Uterus (tissue), 4 donors: Measurements from ENCODE around the gene PITHD1. TPM values are rescaled to one million over a fixed set of nuclear protein-coding genes. Genes with fewer than 3 reads are reported as not detected.
A peak's percentile ranks its signal among the peaks of the same experiment; 100 is the strongest.
"Not testable (repeated sequence)": the region's sequence is repeated elsewhere in the genome, so short reads cannot be mapped to it uniquely, and the experiment has no call there.

ENCODE experiments used
- DNase-seq, 2 donors: peaks; one replicate each; pipeline ENCODE4 v3.0.0-alpha.2; 2019 to 2020
- H3K27ac ChIP-seq, 2 donors: fragments of 200-600 bp; sonication (generic); 1 replicate in 1 of 2; 2 replicates in 1 of 2; pipeline ENCODE4 v1.5.1; 2016 to 2018
- H3K27me3 ChIP-seq, 2 donors: fragments of 200-600 bp; sonication (generic); one replicate each; pipeline ENCODE4 v1.5.1; 2018 to 2019; ENCODE audit warnings: control low read depth in 1 of 2
- H3K36me3 ChIP-seq, 2 donors: fragments of 200-600 bp; sonication (generic); one replicate each; pipeline ENCODE4 v1.5.1; 2019; ENCODE audit warnings: control low read depth in 1 of 2
- H3K4me1 ChIP-seq, 2 donors: fragments of 200-600 bp; sonication (generic); one replicate each; pipeline ENCODE4 v1.5.1; 2018 to 2019; ENCODE audit warnings: control low read depth in 1 of 2
- H3K4me3 ChIP-seq, 2 donors: fragments of 200-600 bp; sonication (generic); 1 replicate in 1 of 2; 2 replicates in 1 of 2; pipeline ENCODE4 v1.5.1; 2018 to 2019; ENCODE audit warnings: mild to moderate bottlenecking in 1 of 2
- H3K9me3 ChIP-seq, 2 donors: fragments of 200-600 bp; sonication (generic); one replicate each; pipeline ENCODE4 v1.5.1; 2019; ENCODE audit warnings: control low read depth in 1 of 2
- POLR2A ChIP-seq, 2 donors: fragments of 450-650 bp; IDR thresholded peaks; one replicate each; pipeline ENCODE4 v1.6.1; 2016; ENCODE audit warnings: antibody characterized with exemption in 2 of 2, mild to moderate bottlenecking in 1 of 2, moderate library complexity in 1 of 2
- intact Hi-C: fragments of 100-400 bp; cut with DNase I; formaldehyde crosslinking; loops from one replicate; pipeline ENCODE4 v1.15.1; 2023; ENCODE audit warnings: low total_unique reads
- total RNA-seq, 4 donors: library from RNA; depleted of rRNA in 3 of 4; stranded (reverse); fragments of >200 nt in 3 of 4; gene quantifications; one replicate each; pipeline versions ENCODE4 v1.1.0 to v1.2.4, GENCODE V29; 2014 to 2023
- TF ChIP-seq, protein P1 (sequence below), 4 experiments: fragments of 200-600 bp in 2 of 4; fragments of 450-650 bp in 2 of 4; sonication (generic) in 2 of 4; IDR thresholded peaks; one replicate each; pipeline ENCODE4 v1.5.1; 2016 to 2019; ENCODE audit warnings: antibody characterized with exemption in 4 of 4, mild to moderate bottlenecking in 2 of 4, moderate library complexity in 1 of 4
- donor health status: DM: yes; HTN: yes; CAD: no.

Gene PITHD1
- total RNA-seq, 4 donors from 2014 or later, result 27.4 to 59.0 (median 49.9) TPM

- Histone ChIP-seq H3K4me3 (peak overlapping the region in 1 of 2 donors; percentile 76), H3K27ac (peak overlapping the region; percentile 61 to 78), H3K27me3 (no peaks in the 10 kb centered on the region), H3K9me3 (no peaks in the 10 kb centered on the region), H3K4me1 (peaks cover 0 to 12% of the 10 kb centered on the region in 2 donors), H3K36me3 (no peaks in the 10 kb centered on the region)
- intact Hi-C loops, result no loop called here
- no peak for DNase-seq
- no peak for TF ChIP-seq POLR2A (IDR thresholded peaks at IDR 0.05)
- TF ChIP-seq, protein P1, sequence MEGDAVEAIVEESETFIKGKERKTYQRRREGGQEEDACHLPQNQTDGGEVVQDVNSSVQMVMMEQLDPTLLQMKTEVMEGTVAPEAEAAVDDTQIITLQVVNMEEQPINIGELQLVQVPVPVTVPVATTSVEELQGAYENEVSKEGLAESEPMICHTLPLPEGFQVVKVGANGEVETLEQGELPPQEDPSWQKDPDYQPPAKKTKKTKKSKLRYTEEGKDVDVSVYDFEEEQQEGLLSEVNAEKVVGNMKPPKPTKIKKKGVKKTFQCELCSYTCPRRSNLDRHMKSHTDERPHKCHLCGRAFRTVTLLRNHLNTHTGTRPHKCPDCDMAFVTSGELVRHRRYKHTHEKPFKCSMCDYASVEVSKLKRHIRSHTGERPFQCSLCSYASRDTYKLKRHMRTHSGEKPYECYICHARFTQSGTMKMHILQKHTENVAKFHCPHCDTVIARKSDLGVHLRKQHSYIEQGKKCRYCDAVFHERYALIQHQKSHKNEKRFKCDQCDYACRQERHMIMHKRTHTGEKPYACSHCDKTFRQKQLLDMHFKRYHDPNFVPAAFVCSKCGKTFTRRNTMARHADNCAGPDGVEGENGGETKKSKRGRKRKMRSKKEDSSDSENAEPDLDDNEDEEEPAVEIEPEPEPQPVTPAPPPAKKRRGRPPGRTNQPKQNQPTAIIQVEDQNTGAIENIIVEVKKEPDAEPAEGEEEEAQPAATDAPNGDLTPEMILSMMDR (IDR thresholded peaks at IDR 0.05), result no peak
Observed at GRCh38 chr1:23792151-23792945, 14.1 kb downstream of the PITHD1 start.

GRCh38 chr1:23793018-23793781 is 15.0 kb downstream of the PITHD1 start:
- Histone ChIP-seq H3K36me3 (no peaks in the 10 kb centered on the region), H3K27me3 (no peaks in the 10 kb centered on the region), H3K4me3 (no peak overlapping the region), H3K4me1 (peaks cover 0 to 12% of the 10 kb centered on the region in 2 donors), H3K27ac (peak overlapping the region in 1 of 2 donors; percentile 0), H3K9me3 (no peaks in the 10 kb centered on the region)
- TF ChIP-seq, protein P1 (IDR thresholded peaks at IDR 0.05), result no peak
- TF ChIP-seq POLR2A (IDR thresholded peaks at IDR 0.05), result no peak
- intact Hi-C loops, result no loop called here
- no peak for DNase-seq

DNA sequence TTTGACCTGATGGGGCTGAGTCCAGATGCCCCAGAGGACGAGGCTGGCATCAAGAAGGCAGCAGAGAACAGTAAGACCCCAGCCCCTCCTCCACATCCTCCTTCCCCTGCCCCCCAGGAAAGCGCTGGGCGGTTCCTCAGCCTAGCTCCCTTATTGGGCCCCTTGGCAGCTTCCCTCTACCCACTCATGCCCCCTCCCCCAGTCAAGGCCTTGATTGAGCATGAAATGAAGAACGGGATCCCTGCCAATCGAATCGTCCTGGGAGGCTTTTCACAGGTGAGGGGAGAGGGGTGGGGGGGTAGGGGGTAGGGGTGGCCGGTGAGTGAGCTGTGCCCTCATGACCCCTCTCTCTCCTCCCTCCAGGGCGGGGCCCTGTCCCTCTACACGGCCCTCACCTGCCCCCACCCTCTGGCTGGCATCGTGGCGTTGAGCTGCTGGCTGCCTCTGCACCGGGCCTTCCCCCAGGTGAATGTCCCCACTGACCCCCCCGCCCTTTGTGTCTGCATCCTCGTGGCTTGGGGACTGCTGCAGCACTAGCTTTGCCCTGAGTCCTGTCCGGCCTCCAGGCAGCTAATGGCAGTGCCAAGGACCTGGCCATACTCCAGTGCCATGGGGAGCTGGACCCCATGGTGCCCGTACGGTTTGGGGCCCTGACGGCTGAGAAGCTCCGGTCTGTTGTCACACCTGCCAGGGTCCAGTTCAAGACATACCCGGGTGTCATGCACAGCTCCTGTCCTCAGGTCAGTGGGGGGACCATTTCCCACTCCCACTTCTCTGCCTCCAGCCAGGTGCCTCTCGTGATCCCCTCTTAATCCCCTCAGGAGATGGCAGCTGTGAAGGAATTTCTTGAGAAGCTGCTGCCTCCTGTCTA is 15.9 kb downstream of the PITHD1 start:
- intact Hi-C loops, result no loop called here
- Histone ChIP-seq H3K9me3 (no peaks in the 10 kb centered on the region), H3K27me3 (no peaks in the 10 kb centered on the region), H3K36me3 (no peaks in the 10 kb centered on the region), H3K4me3 (no peak overlapping the region), H3K27ac (no peak overlapping the region), H3K4me1 (peaks cover 0 to 12% of the 10 kb centered on the region in 2 donors)
- DNase-seq, result no peak
- TF ChIP-seq POLR2A (IDR thresholded peaks at IDR 0.05), result no peak
- TF ChIP-seq, protein P1 (IDR thresholded peaks at IDR 0.05), result no peak

- H3K36me3 ChIP-seq, intact Hi-C loops, H3K27me3 ChIP-seq, H3K9me3 ChIP-seq, H3K4me3 ChIP-seq, DNase-seq, H3K27ac ChIP-seq: not testable (repeated sequence)
- peaks cover 0 to 16% of the 10 kb centered on the region in 2 donors for H3K4me1 ChIP-seq
Observed at GRCh38 chr1:23794732-23795182, 16.5 kb downstream of the PITHD1 start.

DNA sequence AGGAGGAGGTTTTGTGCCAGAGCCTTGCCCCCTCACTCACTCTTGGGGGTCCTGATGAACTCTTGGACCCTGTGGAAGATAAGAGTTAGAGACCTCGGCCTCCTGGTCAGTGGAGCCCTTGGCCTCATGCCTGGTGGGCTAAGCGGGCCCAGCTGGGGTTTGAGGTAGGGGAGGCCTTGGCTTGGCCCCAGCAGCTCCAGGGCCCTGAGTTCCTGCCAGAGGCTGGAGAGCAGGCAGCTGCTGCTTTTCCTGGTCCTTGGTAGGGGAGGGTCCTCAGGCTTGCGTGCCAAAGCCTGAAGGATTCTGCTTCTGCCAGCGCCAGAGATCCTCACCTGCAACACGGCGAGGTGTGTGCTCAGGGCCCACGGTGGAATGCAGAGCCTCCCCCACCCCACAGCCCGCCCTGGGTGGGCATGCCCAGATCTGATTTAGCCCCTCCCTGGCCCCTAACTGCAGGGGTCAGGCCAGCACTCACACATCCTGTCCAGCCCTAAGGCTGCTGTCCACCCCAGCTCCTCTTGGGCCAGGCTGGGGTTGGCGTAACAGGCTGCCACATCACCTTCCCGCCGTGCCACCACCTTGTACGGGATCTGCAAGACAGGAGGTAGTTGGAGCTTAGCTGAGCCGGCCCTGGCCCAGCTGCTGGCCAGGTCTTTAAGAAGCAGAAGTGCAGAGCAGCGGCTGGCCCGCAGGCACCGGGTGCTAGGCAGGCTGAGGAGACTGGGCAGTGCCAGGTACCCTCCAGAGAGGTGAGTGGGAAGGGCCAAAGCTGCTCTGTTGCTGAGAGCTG is 17.7 kb downstream of the PITHD1 start:
- no peaks in the 10 kb centered on the region for H3K9me3 ChIP-seq
- no peak for DNase-seq
- no peaks in the 10 kb centered on the region for H3K27me3 ChIP-seq
- TF ChIP-seq, protein P1 (IDR thresholded peaks at IDR 0.05), result no peak
- no peak for TF ChIP-seq POLR2A (IDR thresholded peaks at IDR 0.05)
- intact Hi-C loops, result no loop called here
- H3K36me3 ChIP-seq, result no peaks in the 10 kb centered on the region
- no peak overlapping the region for H3K27ac ChIP-seq
- peaks cover 0 to 17% of the 10 kb centered on the region in 2 donors for H3K4me1 ChIP-seq
- H3K4me3 ChIP-seq, result no peak overlapping the region
